ENCODE results near the gene CDC25B. TPM values are rescaled to one million over a fixed set of nuclear protein-coding genes. Genes with fewer than 3 reads are reported as not detected.

Gene CDC25B
- total RNA-seq, 4 donors from 2014 or later: 14.5 to 39.7 (median 38.4) TPM

DNA sequence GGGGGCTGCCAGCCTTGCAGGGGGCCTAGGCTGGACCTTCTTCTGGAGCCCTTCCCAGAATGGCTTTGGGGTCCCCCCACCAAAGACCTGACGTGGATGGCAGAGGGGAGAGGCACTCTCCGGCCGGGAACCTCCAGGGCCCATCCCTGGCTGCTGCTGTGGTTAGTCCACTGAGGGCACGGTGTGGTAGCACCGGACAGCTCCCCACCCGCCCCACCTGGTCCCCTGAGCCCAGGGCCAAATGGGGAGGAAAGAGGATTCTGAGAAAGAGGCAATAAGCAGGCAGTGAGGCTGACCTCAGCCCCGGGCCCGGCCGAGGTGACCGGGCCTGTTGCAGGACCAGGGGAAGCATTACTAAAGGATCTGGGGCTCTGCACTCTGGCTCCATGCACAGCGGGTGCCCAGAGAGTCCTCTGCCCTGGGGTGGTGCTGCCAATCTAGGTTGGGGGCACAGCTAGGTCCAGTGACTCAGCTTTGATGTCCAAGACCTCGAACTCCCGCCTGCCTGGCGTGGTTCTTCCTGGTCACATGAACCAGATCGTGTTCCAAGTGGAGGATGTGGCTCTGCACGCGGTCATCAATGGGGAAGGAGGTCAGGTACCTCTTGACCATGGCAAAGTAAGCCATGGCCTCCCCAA lies 11.8 kb upstream of the CDC25B start:
- TF ChIP-seq POLR2A (IDR thresholded peaks at IDR 0.05) (no peak), POLR2AphosphoS5 (IDR thresholded peaks at IDR 0.05) (no peak), EP300 (IDR thresholded peaks at IDR 0.05) (no peak)
- TF ChIP-seq, protein P1, sequence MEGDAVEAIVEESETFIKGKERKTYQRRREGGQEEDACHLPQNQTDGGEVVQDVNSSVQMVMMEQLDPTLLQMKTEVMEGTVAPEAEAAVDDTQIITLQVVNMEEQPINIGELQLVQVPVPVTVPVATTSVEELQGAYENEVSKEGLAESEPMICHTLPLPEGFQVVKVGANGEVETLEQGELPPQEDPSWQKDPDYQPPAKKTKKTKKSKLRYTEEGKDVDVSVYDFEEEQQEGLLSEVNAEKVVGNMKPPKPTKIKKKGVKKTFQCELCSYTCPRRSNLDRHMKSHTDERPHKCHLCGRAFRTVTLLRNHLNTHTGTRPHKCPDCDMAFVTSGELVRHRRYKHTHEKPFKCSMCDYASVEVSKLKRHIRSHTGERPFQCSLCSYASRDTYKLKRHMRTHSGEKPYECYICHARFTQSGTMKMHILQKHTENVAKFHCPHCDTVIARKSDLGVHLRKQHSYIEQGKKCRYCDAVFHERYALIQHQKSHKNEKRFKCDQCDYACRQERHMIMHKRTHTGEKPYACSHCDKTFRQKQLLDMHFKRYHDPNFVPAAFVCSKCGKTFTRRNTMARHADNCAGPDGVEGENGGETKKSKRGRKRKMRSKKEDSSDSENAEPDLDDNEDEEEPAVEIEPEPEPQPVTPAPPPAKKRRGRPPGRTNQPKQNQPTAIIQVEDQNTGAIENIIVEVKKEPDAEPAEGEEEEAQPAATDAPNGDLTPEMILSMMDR (IDR thresholded peaks at IDR 0.05): no peak
- no peaks in the 10 kb centered on the region for H3K9me3 ChIP-seq
- H3K4me3 ChIP-seq: peak overlapping the region in 1 of 2 donors; percentile 75
- H3K27me3 ChIP-seq: no peaks in the 10 kb centered on the region
- peaks cover 2 to 74% (median 31%) of the 10 kb centered on the region in 3 donors for H3K4me1 ChIP-seq
- ATAC-seq: no peak
- peak overlapping the region in 2 of 4 donors; percentile 35 to 87 for H3K27ac ChIP-seq
- WGBS, 2 donors (ENCODE audit: low coverage in 1 of 2): 60 to 64% methylated on average over 4 to 6 of the region's 17 CpGs
- peaks cover 0 to 23% of the 10 kb centered on the region in 2 donors for H3K36me3 ChIP-seq

DNA sequence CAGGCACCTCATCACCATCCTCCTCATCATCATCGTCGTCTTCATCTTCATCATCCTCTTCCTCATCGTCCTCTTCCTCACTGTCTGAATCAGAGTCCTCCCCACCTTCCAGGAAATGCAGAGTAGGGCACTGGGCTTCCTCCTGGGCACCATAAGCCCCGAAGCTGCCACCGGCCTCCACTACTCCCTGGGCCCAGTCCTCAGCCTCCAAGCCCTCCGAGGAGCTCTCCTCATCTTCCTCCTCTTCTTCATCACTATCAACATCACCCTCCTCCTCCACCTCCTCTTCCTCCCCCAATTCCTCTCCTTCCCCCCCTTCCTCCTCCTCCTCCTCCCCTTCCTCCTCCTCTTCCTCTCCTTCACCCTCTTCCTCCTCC lies 11.3 kb upstream of the CDC25B start:
- H3K4me1 ChIP-seq: peaks cover 2 to 74% (median 31%) of the 10 kb centered on the region in 3 donors
- WGBS, 2 donors (ENCODE audit: low coverage in 1 of 2): 75 to 88% methylated on average over 6 of the region's 6 CpGs
- no peaks in the 10 kb centered on the region for H3K27me3 ChIP-seq
- no peaks in the 10 kb centered on the region for H3K9me3 ChIP-seq
- ATAC-seq: no peak
- peaks cover 0 to 23% of the 10 kb centered on the region in 2 donors for H3K36me3 ChIP-seq
- peak overlapping the region in 1 of 2 donors; percentile 75 for H3K4me3 ChIP-seq
- H3K27ac ChIP-seq: peak overlapping the region in 3 of 4 donors; percentile 81 to 88 (median 87)
- TF ChIP-seq EP300 (IDR thresholded peaks at IDR 0.05): no peak
- no peak for TF ChIP-seq POLR2AphosphoS5 (IDR thresholded peaks at IDR 0.05)
- TF ChIP-seq POLR2A (IDR thresholded peaks at IDR 0.05): no peak
- TF ChIP-seq, protein P1 (IDR thresholded peaks at IDR 0.05): no peak

DNA sequence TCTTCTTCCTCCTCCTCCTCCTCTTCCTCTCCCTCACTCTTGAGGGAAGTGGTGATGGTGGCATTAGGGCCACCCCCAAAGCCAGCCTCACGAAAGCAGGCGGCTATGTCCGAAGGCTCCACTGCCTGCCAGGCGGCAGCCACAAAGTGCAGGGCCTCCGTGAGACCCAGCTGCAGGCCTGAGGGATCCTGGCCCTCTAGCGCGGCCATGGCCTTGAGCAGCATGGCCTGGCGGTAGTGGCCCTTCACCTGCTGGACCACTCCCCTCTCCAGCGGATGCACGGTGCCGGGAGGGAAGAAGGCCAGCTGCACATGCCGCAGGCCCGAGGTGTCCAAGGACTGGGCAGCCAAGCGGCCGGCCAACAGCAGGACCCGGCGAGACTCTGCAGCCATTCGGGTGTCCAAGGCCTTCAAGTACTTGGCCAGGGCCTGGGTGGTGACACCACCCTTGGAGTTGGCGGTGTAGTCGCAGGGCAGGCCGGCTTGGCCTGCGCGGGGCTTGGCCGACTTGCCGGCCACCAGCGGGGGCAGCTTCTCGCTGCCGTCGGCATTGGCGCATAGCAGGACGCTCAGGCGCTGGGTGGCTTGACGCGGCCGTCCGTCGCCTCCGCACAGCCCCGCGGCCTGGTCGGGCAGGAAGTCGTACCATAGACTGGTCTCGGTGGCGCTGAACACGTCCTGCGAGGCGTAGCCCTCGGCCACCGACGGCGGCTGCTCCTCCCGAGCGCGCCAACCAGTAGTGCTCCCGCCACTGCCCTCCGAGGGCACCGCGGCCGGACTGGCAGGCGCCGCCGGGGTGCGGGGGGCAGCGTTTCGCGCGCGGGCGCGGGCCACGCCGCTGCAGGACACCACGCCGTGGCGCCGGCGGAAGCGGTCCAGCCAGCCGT lies 10.6 kb upstream of the CDC25B start:
- Histone ChIP-seq H3K9me3 (no peaks in the 10 kb centered on the region), H3K27me3 (no peaks in the 10 kb centered on the region), H3K27ac (peak overlapping the region; percentile 21 to 88 (median 84)), H3K4me1 (peaks cover 2 to 73% (median 31%) of the 10 kb centered on the region in 3 donors), H3K36me3 (peaks cover 0 to 23% of the 10 kb centered on the region in 2 donors), H3K4me3 (peak overlapping the region; percentile 42 to 75)
- no peak for ATAC-seq
- WGBS, 2 donors (ENCODE audit: low coverage in 1 of 2): no CpG with 5 or more reads among the region's 79 CpGs
- TF ChIP-seq POLR2A (IDR thresholded peaks at IDR 0.05) (peak in 1 of 2 donors; percentile 6), EP300 (IDR thresholded peaks at IDR 0.05) (no peak)
- TF ChIP-seq, protein P1 (IDR thresholded peaks at IDR 0.05): no peak

DNA sequence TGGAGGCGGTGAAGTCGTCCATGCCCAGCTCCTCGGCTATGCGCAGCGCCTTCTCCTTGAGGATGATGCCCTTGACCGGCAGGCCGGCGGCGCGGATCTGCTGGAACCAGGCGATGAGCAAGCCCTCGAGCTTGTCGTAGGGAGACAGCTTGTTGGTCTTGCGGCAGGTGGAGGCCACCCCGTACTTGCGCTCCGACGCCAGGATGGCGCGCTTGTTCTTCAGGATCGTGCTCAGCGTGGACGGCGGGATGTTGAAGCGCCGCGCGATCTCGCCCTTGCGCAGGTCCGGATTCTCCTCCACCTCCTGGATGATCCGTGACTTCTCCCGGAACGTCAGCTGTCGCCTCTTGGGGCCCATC lies 10.0 kb upstream of the CDC25B start:
- Histone ChIP-seq H3K9me3 (no peaks in the 10 kb centered on the region), H3K4me1 (peaks cover 2 to 66% (median 31%) of the 10 kb centered on the region in 3 donors), H3K27me3 (no peaks in the 10 kb centered on the region), H3K27ac (peak overlapping the region; percentile 21 to 88 (median 84)), H3K36me3 (peaks cover 0 to 23% of the 10 kb centered on the region in 2 donors), H3K4me3 (peak overlapping the region; percentile 42 to 75)
- ATAC-seq: peak; percentile 44
- WGBS, 2 donors (ENCODE audit: low coverage in 1 of 2): no CpG with 5 or more reads among the region's 35 CpGs
- TF ChIP-seq, protein P1 (IDR thresholded peaks at IDR 0.05): no peak
- TF ChIP-seq POLR2AphosphoS5 (IDR thresholded peaks at IDR 0.05): no peak
- no peak for TF ChIP-seq EP300 (IDR thresholded peaks at IDR 0.05)
- TF ChIP-seq POLR2A (IDR thresholded peaks at IDR 0.05): no peak

Data from gastroesophageal sphincter (tissue), 4 donors.